Jurkat, Clone E6-1 (cell line): Measurements from ENCODE around the gene EIF4G1.
"Not testable (repeated sequence)": the region's sequence is repeated elsewhere in the genome, so short reads cannot be mapped to it uniquely, and the experiment has no call there.

Source experiments
- DNase-seq: peaks from one replicate; pipeline ENCODE4 v3.0.0-alpha.2; 2011; ENCODE audit warnings: low read depth, low spot score
- H3K4me3 ChIP-seq: 2 replicates; pipeline ENCODE4 v1.5.1; 2011; ENCODE audit warnings: mild to moderate bottlenecking, low read length, control low read depth, moderate library complexity

Gene EIF4G1

GRCh38 chr3:184332370-184333090 lies 18.1 kb downstream of the EIF4G1 start:
- H3K4me3 ChIP-seq = no peak overlapping the region
- DNase-seq = no peak

- H3K4me3 ChIP-seq = no peak overlapping the region
- DNase-seq = no peak
These were observed 18.8 kb downstream of the EIF4G1 start for GRCh38 chr3:184333190-184333589.

- DNase-seq = no peak
- no peak overlapping the region for H3K4me3 ChIP-seq
These were observed 19.3 kb downstream of the EIF4G1 start for GRCh38 chr3:184333700-184334099.

GRCh38 chr3:184334470-184335158 lies 20.2 kb downstream of the EIF4G1 start:
- DNase-seq = no peak
- H3K4me3 ChIP-seq = no peak overlapping the region

GRCh38 chr3:184335291-184335660 lies 20.9 kb downstream of the EIF4G1 start:
- DNase-seq = no peak
- H3K4me3 ChIP-seq = peak overlapping the region; percentile 65

- H3K4me3 ChIP-seq = peak overlapping the region; percentile 65
- peak; percentile 44 for DNase-seq
These were observed 21.5 kb downstream of the EIF4G1 start for GRCh38 chr3:184335661-184336546.

- peak overlapping the region; percentile 65 for H3K4me3 ChIP-seq
- DNase-seq = no peak
These were observed 22.4 kb downstream of the EIF4G1 start for GRCh38 chr3:184336547-184337398.

GRCh38 chr3:184337399-184337714 lies 23.0 kb downstream of the EIF4G1 start, which contains the start of gene FAM131A:
Gene FAM131A, plus strand, starts transcription at chr3:184337600. Its CDS starts 31 bp downstream, at chr3:184337631.
- DNase-seq = no peak
- H3K4me3 ChIP-seq = peak within 1 kb of the TSS; percentile 65

GRCh38 chr3:184337981-184338380 lies 23.6 kb downstream of the EIF4G1 start:
- DNase-seq = no peak
- no peak overlapping the region for H3K4me3 ChIP-seq

GRCh38 chr3:184338511-184338945 lies 24.1 kb downstream of the EIF4G1 start:
- no peak for DNase-seq
- no peak overlapping the region for H3K4me3 ChIP-seq

- no peak overlapping the region for H3K4me3 ChIP-seq
- DNase-seq = no peak
These were observed 24.6 kb downstream of the EIF4G1 start for GRCh38 chr3:184339001-184339400.

- not testable (repeated sequence) for H3K4me3 ChIP-seq, DNase-seq
These were observed 25.2 kb downstream of the EIF4G1 start for GRCh38 chr3:184339451-184340135.

GRCh38 chr3:184341925-184342324 lies 27.5 kb downstream of the EIF4G1 start:
- no peak overlapping the region for H3K4me3 ChIP-seq
- no peak for DNase-seq

GRCh38 chr3:184343200-184343876 lies 28.9 kb downstream of the EIF4G1 start:
- DNase-seq = no peak
- no peak overlapping the region for H3K4me3 ChIP-seq

GRCh38 chr3:184344579-184345316 lies 30.3 kb downstream of the EIF4G1 start:
- no peak for DNase-seq

GRCh38 chr3:184345317-184346144 lies 31.1 kb downstream of the EIF4G1 start:
- no peak overlapping the region for H3K4me3 ChIP-seq
- DNase-seq = peak; percentile 39

More at GRCh38 chr3:184344579-184345316, 30.3 kb downstream of the EIF4G1 start:
- H3K4me3 ChIP-seq = no peak overlapping the region
